HepG2 (cell line): Measurements from ENCODE around the gene OGFR. TPM values are rescaled to one million over a fixed set of nuclear protein-coding genes. Genes with fewer than 3 reads are reported as not detected.

Experiments
- ATF6 ChIP-seq: sonication (generic); formaldehyde crosslinking; conservative IDR thresholded peaks from 2 replicates; pipeline ENCODE4 v1.4.0; 2020; ENCODE audit warnings: missing genetic modification reagents
- GABPB1 ChIP-seq: IDR thresholded peaks from 2 replicates; pipeline ENCODE4 v1.6.1; 2016; ENCODE audit warnings: mild to moderate bottlenecking, missing genetic modification reagents, moderate library complexity, missing compliant biosample characterization
- KLF12 ChIP-seq: sonication (generic); formaldehyde crosslinking; IDR thresholded peaks from 2 replicates; pipeline ENCODE4 v1.4.0; 2020; ENCODE audit warnings: missing genetic modification reagents, borderline replicate concordance
- NFYB ChIP-seq: sonication (generic); formaldehyde crosslinking; IDR thresholded peaks from 2 replicates; pipeline ENCODE4 v1.4.0; 2020; ENCODE audit warnings: missing genetic modification reagents
- PRDM4 ChIP-seq: sonication (generic); formaldehyde crosslinking; IDR thresholded peaks from 2 replicates; pipeline ENCODE4 v1.9.0; 2021; ENCODE audit warnings: missing genetic modification reagents, borderline replicate concordance
- SNRNP70 ChIP-seq: fragments of 200-400 bp; formaldehyde crosslinking; IDR thresholded peaks from 2 replicates; pipeline ENCODE4 v1.6.1; 2017; ENCODE audit warnings: mild to moderate bottlenecking, low read depth, low read length, moderate library complexity
- SP4 ChIP-seq: sonication (generic); formaldehyde crosslinking; IDR thresholded peaks from 2 replicates; pipeline ENCODE4 v1.8.1; 2023; ENCODE audit warnings: mild to moderate bottlenecking, missing genetic modification reagents
- U2AF1 ChIP-seq: fragments of 200-400 bp; formaldehyde crosslinking; optimal IDR thresholded peaks from 2 replicates; pipeline ENCODE3; 2017; ENCODE audit warnings: mild to moderate bottlenecking, low read depth, low read length
- ZBTB7A ChIP-seq: sonication (generic); formaldehyde crosslinking; IDR thresholded peaks from 2 replicates; pipeline ENCODE4 v1.8.0; 2022; ENCODE audit warnings: mild to moderate bottlenecking, missing genetic modification reagents
- ZFP90 ChIP-seq: sonication (generic); formaldehyde crosslinking; IDR thresholded peaks from 2 replicates; pipeline ENCODE4 v1.8.0; 2022; ENCODE audit warnings: missing genetic modification reagents, mild to moderate bottlenecking, inconsistent platforms, borderline replicate concordance
- ZNF724P ChIP-seq: sonication (generic); formaldehyde crosslinking; IDR thresholded peaks from 2 replicates; pipeline ENCODE4 v1.8.0; 2022; ENCODE audit warnings: missing genetic modification reagents, borderline replicate concordance
- ZNF784 ChIP-seq: sonication (generic); formaldehyde crosslinking; IDR thresholded peaks from 2 replicates; pipeline ENCODE4 v1.5.1; 2020; ENCODE audit warnings: missing genetic modification reagents, mild to moderate bottlenecking, borderline replicate concordance
- polyA plus RNA-seq, 8 experiments: library from polyadenylated mRNA; depleted of rRNA in 3 of 8; stranded (reverse) in 7 of 8; unstranded in 1 of 8; fragments of >200 nt; fragmentation: Illumina TruSeq in 4 of 8; extraction: Trizol in 4 of 8; gene quantifications; 2 replicates each; pipeline versions ENCODE4 v1.2.1 to v1.2.3, GENCODE V29; 2011 to 2016; ENCODE audit warnings: low read depth in 4 of 8, missing spikeins in 1 of 8, mixed read lengths in 1 of 8; ENCODE audit not compliant: insufficient read depth in 1 of 8
- total RNA-seq, 5 experiments: library from RNA; depleted of rRNA; stranded (reverse); fragments of >200 nt; fragmentation: Illumina TruSeq; extraction: Trizol; gene quantifications; 2 replicates each; pipeline ENCODE4 v1.2.3, GENCODE V29; 2016; ENCODE audit warnings: low read depth in 1 of 5
- TF ChIP-seq, protein P1 (sequence below): sonication (generic); formaldehyde crosslinking; IDR thresholded peaks from 2 replicates; pipeline ENCODE4 v1.5.0; 2020; ENCODE audit warnings: mild to moderate bottlenecking, missing genetic modification reagents, borderline replicate concordance

The OGFR gene
- total and polyA plus RNA-seq, 2 of the 13 experiments (the other 11 are each of a cell fraction or from before 2014, with no cell fraction given): 47.7 to 81.8 TPM

GRCh38 chr20:62860391-62860923 lies 55.8 kb downstream of the OGFR start (continued):
- TF ChIP-seq GABPB1 (0 out of 2 replicates have a peak, but pooled peaks have one; percentile 15), SNRNP70 (no peak), ATF6 (no peak), ZNF784 (CRISPR knock-in tag) (0 out of 2 replicates have a peak, but pooled peaks have one; percentile 17), ZFP90 (CRISPR knock-in tag) (0 out of 2 replicates have a peak, but pooled peaks have one; percentile 45), PRDM4 (no peak), U2AF1 (no peak), SP4 (CRISPR knock-in tag) (0 out of 2 replicates have a peak, but pooled peaks have one; percentile 21), ZNF724P (0 out of 2 replicates have a peak, but pooled peaks have one; percentile 57), NFYB (CRISPR knock-in tag) (no peak), ZBTB7A (CRISPR knock-in tag) (no peak), KLF12 (CRISPR knock-in tag) (no peak)
- TF ChIP-seq, protein P1, sequence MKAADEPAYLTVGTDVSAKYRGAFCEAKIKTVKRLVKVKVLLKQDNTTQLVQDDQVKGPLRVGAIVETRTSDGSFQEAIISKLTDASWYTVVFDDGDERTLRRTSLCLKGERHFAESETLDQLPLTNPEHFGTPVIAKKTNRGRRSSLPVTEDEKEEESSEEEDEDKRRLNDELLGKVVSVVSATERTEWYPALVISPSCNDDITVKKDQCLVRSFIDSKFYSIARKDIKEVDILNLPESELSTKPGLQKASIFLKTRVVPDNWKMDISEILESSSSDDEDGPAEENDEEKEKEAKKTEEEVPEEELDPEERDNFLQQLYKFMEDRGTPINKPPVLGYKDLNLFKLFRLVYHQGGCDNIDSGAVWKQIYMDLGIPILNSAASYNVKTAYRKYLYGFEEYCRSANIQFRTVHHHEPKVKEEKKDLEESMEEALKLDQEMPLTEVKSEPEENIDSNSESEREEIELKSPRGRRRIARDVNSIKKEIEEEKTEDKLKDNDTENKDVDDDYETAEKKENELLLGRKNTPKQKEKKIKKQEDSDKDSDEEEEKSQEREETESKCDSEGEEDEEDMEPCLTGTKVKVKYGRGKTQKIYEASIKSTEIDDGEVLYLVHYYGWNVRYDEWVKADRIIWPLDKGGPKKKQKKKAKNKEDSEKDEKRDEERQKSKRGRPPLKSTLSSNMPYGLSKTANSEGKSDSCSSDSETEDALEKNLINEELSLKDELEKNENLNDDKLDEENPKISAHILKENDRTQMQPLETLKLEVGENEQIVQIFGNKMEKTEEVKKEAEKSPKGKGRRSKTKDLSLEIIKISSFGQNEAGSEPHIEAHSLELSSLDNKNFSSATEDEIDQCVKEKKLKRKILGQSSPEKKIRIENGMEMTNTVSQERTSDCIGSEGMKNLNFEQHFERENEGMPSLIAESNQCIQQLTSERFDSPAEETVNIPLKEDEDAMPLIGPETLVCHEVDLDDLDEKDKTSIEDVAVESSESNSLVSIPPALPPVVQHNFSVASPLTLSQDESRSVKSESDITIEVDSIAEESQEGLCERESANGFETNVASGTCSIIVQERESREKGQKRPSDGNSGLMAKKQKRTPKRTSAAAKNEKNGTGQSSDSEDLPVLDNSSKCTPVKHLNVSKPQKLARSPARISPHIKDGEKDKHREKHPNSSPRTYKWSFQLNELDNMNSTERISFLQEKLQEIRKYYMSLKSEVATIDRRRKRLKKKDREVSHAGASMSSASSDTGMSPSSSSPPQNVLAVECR (CRISPR knock-in tag): peak; percentile 20; the same call in 1 of the 2 replicates
